GM12864 (cell line): ENCODE measurements around the gene LAMTOR2.

Source experiments
- DNase-seq: peaks from one replicate; pipeline ENCODE4 v3.0.0-alpha.2; 2011; ENCODE audit warnings: low read depth
- H3K4me3 ChIP-seq: 2 replicates; pipeline ENCODE4 v1.5.1; 2011; ENCODE audit warnings: mild to moderate bottlenecking, low read depth, low read length, control low read depth
- TF ChIP-seq, protein P1 (sequence below): IDR thresholded peaks from 2 replicates; pipeline ENCODE4 v1.5.1; 2011; ENCODE audit warnings: low read depth, mild to moderate bottlenecking, moderate library complexity, low read length, control low read depth, inconsistent platforms; ENCODE audit errors: missing control alignments

Gene LAMTOR2

DNA sequence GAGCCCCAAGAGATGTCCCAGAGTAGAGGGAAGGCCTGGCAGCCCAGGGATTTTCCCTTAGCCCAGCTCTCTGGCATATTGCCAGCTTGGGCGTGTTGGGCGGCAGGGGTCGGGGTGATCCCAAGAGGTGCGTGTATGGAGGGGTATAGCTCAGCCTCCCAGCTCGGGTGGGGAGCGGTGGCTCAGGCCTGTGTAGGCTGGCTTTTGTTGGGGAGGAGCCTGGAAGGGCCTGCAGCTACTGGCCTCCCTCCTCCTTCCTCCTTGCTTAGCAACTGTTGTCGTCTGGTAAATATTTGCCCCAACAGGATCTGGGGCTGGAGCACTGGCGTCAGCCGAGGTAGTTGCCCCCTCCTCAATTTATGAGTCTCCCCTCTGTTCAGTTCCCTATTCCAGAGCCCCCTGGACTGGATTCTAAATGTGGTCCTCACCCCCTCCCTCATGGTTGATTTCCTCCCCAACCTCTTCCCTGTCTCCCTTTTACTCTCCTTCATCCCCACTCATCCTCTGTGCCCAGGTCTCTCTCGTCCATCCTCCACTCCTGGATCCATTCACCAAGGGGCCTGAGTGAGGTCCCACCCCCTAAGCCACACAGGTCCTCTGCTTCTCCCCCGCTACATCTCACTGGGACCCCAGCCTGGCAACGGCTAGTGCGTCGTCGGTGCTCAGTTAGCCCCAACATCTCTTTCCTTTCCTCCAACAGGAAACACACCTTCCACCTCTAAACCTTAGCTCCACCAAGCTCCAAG is 49.7 kb downstream of the LAMTOR2 start:
- no peak for DNase-seq
- H3K4me3 ChIP-seq = no peak overlapping the region
- TF ChIP-seq, protein P1, sequence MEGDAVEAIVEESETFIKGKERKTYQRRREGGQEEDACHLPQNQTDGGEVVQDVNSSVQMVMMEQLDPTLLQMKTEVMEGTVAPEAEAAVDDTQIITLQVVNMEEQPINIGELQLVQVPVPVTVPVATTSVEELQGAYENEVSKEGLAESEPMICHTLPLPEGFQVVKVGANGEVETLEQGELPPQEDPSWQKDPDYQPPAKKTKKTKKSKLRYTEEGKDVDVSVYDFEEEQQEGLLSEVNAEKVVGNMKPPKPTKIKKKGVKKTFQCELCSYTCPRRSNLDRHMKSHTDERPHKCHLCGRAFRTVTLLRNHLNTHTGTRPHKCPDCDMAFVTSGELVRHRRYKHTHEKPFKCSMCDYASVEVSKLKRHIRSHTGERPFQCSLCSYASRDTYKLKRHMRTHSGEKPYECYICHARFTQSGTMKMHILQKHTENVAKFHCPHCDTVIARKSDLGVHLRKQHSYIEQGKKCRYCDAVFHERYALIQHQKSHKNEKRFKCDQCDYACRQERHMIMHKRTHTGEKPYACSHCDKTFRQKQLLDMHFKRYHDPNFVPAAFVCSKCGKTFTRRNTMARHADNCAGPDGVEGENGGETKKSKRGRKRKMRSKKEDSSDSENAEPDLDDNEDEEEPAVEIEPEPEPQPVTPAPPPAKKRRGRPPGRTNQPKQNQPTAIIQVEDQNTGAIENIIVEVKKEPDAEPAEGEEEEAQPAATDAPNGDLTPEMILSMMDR = no peak

DNA sequence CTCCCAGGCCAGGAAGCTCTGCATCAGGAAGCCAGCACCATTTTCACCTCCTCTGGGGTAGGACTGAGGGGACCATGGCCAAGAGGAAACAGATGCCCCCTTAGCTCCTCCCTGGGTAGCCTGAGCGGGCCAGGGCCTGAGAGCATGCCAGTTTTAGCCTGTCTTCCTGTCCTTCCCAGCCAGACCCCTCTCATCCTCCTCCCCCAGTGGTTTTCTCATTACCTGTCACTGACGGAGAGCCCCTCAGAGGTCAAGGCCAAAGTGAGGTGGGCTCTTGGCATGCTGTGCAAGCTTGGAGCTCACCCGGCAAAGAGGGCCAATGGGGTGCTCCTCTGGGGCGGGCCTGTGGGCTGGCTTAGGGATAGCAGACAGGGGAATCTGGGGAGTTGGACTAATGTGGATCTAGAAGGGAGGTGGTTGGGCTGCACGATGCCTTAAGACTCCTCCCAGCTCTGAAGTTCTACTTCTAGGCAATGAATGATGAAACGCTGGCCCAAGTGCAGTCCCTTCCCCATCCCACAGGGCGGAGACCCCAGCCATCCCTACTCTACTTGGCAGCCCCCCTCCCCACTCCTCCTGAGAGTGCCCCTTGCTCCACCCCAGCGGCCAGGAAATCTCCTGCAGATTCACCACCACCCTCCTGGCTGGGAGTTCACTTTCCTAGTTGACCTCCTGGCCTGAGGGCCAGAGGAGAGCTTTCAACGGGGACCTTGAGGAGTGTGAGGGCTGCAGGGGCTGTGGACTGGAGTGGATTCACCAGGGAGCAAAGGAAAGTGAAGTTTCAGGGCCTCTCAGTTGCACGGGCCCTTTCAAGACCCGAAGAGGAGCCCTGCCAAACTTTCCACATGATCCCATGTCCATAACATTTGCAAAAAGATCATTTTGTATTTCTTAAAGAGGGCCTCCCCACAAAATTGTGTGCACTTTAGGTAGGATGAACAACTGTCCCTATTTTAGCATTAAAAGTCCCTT is 50.6 kb downstream of the LAMTOR2 start:
- peak overlapping the region; percentile 40; the same call in 1 of the 2 replicates for H3K4me3 ChIP-seq
- TF ChIP-seq, protein P1 = no peak
- DNase-seq = no peak

DNA sequence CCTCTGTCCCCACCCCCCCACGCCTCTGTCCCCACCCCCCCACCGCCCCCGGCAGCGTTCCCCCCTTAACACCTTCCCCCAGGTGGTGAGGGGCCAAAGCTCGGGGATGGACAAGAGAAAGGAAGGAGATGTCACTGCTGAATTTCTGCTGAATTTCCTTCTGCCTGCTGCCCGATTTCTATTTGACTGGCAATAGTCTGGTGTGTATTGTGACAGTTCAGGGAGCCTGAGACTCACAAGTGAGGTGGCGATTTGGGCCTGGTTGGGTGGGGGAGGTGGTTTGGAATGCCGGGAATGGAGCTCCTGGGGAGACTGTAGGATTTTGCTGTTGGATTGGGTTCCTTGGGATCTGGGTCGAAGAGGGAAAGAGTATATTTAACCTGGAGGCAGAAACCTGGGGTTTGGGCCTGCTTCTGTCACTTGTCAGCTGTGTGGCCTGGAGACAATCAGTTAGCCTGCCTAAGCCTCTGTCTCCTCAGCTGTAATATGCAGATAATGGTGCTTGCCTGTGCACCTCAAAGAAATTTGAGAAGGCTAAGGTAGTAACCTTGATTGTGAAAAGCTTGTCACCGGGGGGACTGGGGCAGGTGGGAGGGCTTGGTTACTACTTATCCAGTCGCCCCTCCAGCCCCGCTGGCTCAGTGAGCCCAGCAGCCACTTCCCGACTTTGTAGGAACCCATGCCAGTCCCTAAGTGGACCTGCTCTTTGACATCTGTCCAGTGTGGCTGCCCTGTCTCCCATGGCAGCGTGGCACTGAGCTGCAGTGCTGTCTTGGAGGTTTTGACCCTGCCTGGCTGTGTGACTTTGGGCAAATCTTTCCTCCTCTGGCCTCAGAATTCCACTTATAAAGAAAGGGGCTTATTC is 52.3 kb downstream of the LAMTOR2 start:
- DNase-seq = no peak
- TF ChIP-seq, protein P1 = no peak
- H3K4me3 ChIP-seq = peak overlapping the region; percentile 20; the same call in 1 of the 2 replicates

DNA sequence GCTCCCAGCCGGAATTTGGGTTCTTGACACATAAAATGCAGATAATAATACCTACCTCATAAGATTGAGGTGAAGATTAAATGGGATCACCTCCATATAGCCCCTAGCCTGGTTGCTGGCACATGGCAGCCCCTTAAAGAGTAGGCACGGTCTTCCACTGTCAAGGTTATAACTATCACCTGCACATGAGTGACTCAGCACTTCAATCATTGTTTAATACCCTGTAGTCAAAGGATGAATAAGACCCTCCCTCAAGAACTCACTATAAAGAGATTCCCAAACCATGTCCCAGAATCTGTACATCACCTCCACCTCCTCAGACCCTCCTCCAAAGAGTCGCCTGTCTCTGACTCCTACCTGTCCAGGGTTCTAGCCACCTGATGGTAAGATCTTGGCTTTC is 53.5 kb downstream of the LAMTOR2 start:
- DNase-seq = no peak
- TF ChIP-seq, protein P1 = no peak
- H3K4me3 ChIP-seq = no peak overlapping the region
